ENCODE measurements around the gene CD48. TPM values are rescaled to one million over a fixed set of nuclear protein-coding genes. Genes with fewer than 3 reads are reported as not detected.
"Not testable (repeated sequence)": the region's sequence is repeated elsewhere in the genome, so short reads cannot be mapped to it uniquely, and the experiment has no call there.

The CD48 gene
- polyA plus RNA-seq, 2 donors = 3.3 to 4.6 TPM

DNA sequence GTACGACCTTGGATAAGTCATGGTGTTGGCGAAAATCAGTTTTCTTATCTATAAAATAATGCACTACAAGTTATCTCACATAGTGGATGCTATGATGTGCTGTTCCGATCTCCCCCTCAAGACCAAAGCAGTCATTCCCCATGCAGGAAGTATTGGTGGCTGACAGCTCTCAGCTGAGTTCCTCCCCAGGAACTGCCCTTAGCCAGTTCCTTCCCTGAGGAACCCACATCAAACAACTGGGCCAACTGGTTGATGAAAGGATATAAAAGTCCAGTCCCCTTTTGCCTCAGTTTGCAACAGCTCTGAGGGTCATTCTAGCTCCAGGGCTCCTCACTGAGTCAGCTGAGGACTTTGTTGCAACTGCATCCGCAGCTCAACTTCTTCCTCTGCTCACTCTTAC, 48.7 kb downstream of the CD48 start:
- H3K9me3 ChIP-seq (ENCODE audit: control insufficient read depth in 2 of 2, insufficient read depth in 1 of 2, low read depth in 1 of 2, low read length in 1 of 2) = no peaks in the 10 kb centered on the region
- H3K27ac ChIP-seq (ENCODE audit: low read depth in 2 of 2, low read length in 1 of 2) = no peak overlapping the region
- no peaks in the 10 kb centered on the region for H3K36me3 ChIP-seq (ENCODE audit: control insufficient read depth in 2 of 2, insufficient read depth in 2 of 2, low read length in 1 of 2)
- no peaks in the 10 kb centered on the region for H3K27me3 ChIP-seq (ENCODE audit: control insufficient read depth in 1 of 2, insufficient read depth in 2 of 2, low read length in 2 of 2)
- 82 to 83% methylated on average over 4 of the region's 4 CpGs for WGBS, 2 donors
- H3K4me1 ChIP-seq (ENCODE audit: control insufficient read depth in 2 of 2, insufficient read depth in 2 of 2, low read length in 1 of 2) = no peaks in the 10 kb centered on the region
- H3K4me3 ChIP-seq (ENCODE audit: low read depth in 1 of 2, low read length in 2 of 2) = no peak overlapping the region

DNA sequence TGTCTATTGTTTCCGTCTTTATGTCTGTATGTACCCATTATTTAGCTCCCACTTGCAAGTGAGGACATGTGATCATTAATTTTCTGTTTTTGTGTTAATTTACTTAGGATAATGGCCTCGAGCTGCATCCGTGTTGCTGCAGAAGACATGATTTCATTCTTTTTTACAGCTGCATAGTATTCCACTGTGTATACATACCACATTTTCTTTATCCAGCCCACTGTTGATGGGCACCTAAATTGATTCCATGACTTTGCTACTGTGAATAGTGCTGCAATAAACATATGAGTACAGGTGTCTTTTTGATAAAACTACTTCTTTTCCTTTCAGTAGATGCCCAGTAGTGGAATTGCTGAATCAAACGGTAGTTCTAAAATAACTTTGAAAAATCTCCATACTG, 52.1 kb downstream of the CD48 start:
- 93 to 95% methylated on average over 4 of the region's 4 CpGs for WGBS, 2 donors

DNA sequence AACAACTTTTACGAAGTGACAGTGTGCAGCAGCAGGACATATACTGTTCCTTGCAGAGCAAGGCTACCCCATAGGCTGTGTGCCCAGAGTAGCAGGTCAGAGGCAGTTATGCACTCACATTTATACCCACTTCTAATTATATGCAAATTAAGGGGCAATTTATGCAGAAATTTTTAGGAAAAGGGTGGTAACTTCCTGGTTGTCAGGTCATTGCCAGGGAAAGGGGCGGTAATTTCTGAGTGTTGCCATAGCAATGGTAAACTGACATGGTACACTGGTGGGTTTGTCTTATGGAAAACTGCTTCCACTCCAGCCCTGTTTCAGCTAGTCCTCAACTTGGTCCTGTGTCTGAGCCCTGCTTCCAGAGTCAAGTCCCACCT, 52.8 kb downstream of the CD48 start:
- Histone ChIP-seq H3K27ac (ENCODE audit: low read depth in 2 of 2, low read length in 1 of 2) (no peak overlapping the region), H3K27me3 (ENCODE audit: control insufficient read depth in 1 of 2, insufficient read depth in 2 of 2, low read length in 2 of 2) (no peaks in the 10 kb centered on the region), H3K4me1 (ENCODE audit: control insufficient read depth in 2 of 2, insufficient read depth in 2 of 2, low read length in 1 of 2) (peaks cover 0 to under 1% of the 10 kb centered on the region in 2 donors), H3K36me3 (ENCODE audit: control insufficient read depth in 2 of 2, insufficient read depth in 2 of 2, low read length in 1 of 2) (no peaks in the 10 kb centered on the region), H3K9me3 (ENCODE audit: control insufficient read depth in 2 of 2, insufficient read depth in 1 of 2, low read depth in 1 of 2, low read length in 1 of 2) (no peaks in the 10 kb centered on the region), H3K4me3 (ENCODE audit: low read depth in 1 of 2, low read length in 2 of 2) (no peak overlapping the region)
- WGBS, 2 donors = 96 to 97% methylated on average over 2 of the region's 2 CpGs

More for the DNA sequence above, 52.1 kb downstream of the CD48 start:
- H3K36me3 ChIP-seq (ENCODE audit: control insufficient read depth in 2 of 2, insufficient read depth in 2 of 2, low read length in 1 of 2) = no peaks in the 10 kb centered on the region
- no peaks in the 10 kb centered on the region for H3K27me3 ChIP-seq (ENCODE audit: control insufficient read depth in 1 of 2, insufficient read depth in 2 of 2, low read length in 2 of 2)
- H3K27ac ChIP-seq (ENCODE audit: low read depth in 2 of 2, low read length in 1 of 2) = no peak overlapping the region
- no peaks in the 10 kb centered on the region for H3K4me1 ChIP-seq (ENCODE audit: control insufficient read depth in 2 of 2, insufficient read depth in 2 of 2, low read length in 1 of 2)
- no peaks in the 10 kb centered on the region for H3K9me3 ChIP-seq (ENCODE audit: control insufficient read depth in 2 of 2, insufficient read depth in 1 of 2, low read depth in 1 of 2, low read length in 1 of 2)
- H3K4me3 ChIP-seq (ENCODE audit: low read depth in 1 of 2, low read length in 2 of 2) = no peak overlapping the region

DNA sequence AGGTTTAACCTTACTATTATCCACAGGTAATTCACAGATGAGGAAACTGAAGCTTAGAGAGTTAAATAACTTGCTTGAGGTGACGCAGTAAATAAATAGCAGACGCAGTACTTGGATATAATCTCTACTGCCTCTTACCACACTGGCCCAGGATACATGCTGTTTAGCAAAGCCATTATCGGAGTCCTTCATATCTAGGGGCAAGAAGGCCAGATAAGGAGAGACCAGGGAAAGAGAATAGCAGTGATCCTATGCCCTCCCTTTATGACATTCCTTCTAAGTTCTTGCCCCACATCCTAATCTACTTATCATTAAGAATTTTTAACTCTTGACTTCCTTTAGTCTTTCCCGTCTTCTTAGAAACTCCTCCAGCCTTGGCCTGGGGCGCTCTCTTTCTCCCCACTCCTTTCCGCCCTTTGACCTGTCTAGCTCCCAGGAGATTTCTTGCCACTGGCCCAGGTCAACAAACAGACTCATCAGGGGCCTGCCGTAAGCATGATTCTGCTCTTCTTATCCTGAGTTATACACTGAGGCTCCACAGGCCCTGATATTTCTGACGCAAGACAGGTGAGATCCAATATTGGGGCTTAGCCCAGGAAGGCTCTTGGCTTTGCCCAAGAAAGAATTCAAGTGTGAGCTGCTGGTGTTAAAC, 53.3 kb downstream of the CD48 start:
- Histone ChIP-seq H3K9me3 (ENCODE audit: control insufficient read depth in 2 of 2, insufficient read depth in 1 of 2, low read depth in 1 of 2, low read length in 1 of 2) (no peaks in the 10 kb centered on the region), H3K27ac (ENCODE audit: low read depth in 2 of 2, low read length in 1 of 2) (no peak overlapping the region), H3K27me3 (ENCODE audit: control insufficient read depth in 1 of 2, insufficient read depth in 2 of 2, low read length in 2 of 2) (no peaks in the 10 kb centered on the region), H3K4me3 (ENCODE audit: low read depth in 1 of 2, low read length in 2 of 2) (no peak overlapping the region), H3K4me1 (ENCODE audit: control insufficient read depth in 2 of 2, insufficient read depth in 2 of 2, low read length in 1 of 2) (peaks cover 0 to 2% of the 10 kb centered on the region in 2 donors), H3K36me3 (ENCODE audit: control insufficient read depth in 2 of 2, insufficient read depth in 2 of 2, low read length in 1 of 2) (no peaks in the 10 kb centered on the region)
- WGBS, 2 donors = 68 to 83% methylated on average over 8 of the region's 8 CpGs

DNA sequence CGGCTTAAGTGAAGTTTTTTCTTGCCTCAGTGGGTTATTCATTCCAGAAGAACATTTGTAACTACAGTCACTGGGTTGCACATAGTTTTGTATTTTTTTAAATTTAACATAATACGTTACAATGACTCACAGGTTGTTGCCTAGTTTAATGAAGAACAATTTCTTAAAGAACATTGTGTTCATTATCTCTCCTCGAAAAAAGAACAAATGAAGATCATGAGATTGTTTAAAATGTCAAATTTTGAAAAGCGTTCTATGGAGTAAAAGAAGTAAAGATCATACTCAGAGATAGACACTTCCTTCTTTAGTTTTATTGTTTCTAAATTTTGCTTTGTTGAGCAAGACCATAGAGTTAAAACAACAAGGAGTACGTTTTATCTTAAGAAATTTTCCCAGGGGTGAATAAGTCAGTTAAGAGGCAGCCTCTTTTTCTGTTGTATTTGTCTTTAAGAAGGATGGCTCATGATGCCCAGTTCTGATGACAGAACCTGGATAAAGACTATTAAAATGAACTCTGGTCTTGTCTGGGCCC, 54.3 kb downstream of the CD48 start:
- H3K36me3 ChIP-seq (ENCODE audit: control insufficient read depth in 2 of 2, insufficient read depth in 2 of 2, low read length in 1 of 2) = no peaks in the 10 kb centered on the region
- H3K9me3 ChIP-seq (ENCODE audit: control insufficient read depth in 2 of 2, insufficient read depth in 1 of 2, low read depth in 1 of 2, low read length in 1 of 2) = no peaks in the 10 kb centered on the region
- 59 to 66% methylated on average over 5 of the region's 5 CpGs for WGBS, 2 donors
- no peak overlapping the region for H3K4me3 ChIP-seq (ENCODE audit: low read depth in 1 of 2, low read length in 2 of 2)
- H3K27me3 ChIP-seq (ENCODE audit: control insufficient read depth in 1 of 2, insufficient read depth in 2 of 2, low read length in 2 of 2) = no peaks in the 10 kb centered on the region
- H3K4me1 ChIP-seq (ENCODE audit: control insufficient read depth in 2 of 2, insufficient read depth in 2 of 2, low read length in 1 of 2) = peaks cover 0 to 2% of the 10 kb centered on the region in 2 donors
- no peak overlapping the region for H3K27ac ChIP-seq (ENCODE audit: low read depth in 2 of 2, low read length in 1 of 2)

DNA sequence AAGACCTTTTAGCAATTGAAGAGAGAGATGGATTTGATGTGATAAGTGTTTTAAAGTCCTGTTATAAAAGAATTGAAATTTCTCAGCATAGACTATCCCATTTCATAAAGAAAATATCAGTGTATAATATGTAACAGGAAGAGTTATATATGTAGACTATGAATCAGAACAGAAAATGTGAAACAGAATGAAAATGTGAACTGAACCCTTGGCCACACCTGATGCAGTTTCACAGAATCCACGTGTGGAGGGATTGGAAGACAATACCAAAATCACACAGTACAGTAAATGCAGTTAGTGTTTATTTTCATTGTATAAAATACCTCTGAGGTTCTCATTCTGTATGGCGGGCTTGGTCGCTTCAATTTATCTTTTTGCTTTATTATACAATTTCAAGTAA, 54.9 kb downstream of the CD48 start:
- Histone ChIP-seq H3K27me3 (ENCODE audit: control insufficient read depth in 1 of 2, insufficient read depth in 2 of 2, low read length in 2 of 2) (no peaks in the 10 kb centered on the region), H3K9me3 (ENCODE audit: control insufficient read depth in 2 of 2, insufficient read depth in 1 of 2, low read depth in 1 of 2, low read length in 1 of 2) (no peaks in the 10 kb centered on the region), H3K36me3 (ENCODE audit: control insufficient read depth in 2 of 2, insufficient read depth in 2 of 2, low read length in 1 of 2) (no peaks in the 10 kb centered on the region), H3K27ac (ENCODE audit: low read depth in 2 of 2, low read length in 1 of 2) (no peak overlapping the region), H3K4me1 (ENCODE audit: control insufficient read depth in 2 of 2, insufficient read depth in 2 of 2, low read length in 1 of 2) (peaks cover 0 to 2% of the 10 kb centered on the region in 2 donors), H3K4me3 (ENCODE audit: low read depth in 1 of 2, low read length in 2 of 2) (no peak overlapping the region)
- 59 to 66% methylated on average over 3 of the region's 3 CpGs for WGBS, 2 donors

DNA sequence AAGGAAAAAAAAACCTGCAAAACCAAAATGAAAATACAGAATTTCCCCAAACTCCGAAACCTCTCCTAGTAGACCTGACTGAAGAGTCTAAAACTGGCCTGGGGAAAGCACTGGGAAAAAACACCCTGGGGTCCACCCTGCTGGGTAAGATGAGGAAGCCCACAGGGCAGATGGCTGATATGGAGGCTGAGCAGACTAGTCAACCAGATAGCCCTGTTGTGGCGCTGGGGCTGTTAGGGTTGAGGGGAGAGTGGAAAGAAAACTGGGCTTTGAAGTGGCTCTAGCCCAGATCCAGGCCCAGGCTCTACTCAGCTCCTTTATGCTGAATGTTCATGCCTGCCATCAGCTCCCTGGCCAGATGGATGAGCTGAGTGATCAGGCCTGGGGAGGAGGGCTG, 58.0 kb downstream of the CD48 start:
- no peaks in the 10 kb centered on the region for H3K9me3 ChIP-seq (ENCODE audit: control insufficient read depth in 2 of 2, insufficient read depth in 1 of 2, low read depth in 1 of 2, low read length in 1 of 2)
- WGBS, 2 donors = 94 to 96% methylated on average over 2 of the region's 2 CpGs
- H3K36me3 ChIP-seq (ENCODE audit: control insufficient read depth in 2 of 2, insufficient read depth in 2 of 2, low read length in 1 of 2) = no peaks in the 10 kb centered on the region
- H3K4me1 ChIP-seq (ENCODE audit: control insufficient read depth in 2 of 2, insufficient read depth in 2 of 2, low read length in 1 of 2) = peaks cover 0 to 2% of the 10 kb centered on the region in 2 donors
- H3K27me3 ChIP-seq (ENCODE audit: control insufficient read depth in 1 of 2, insufficient read depth in 2 of 2, low read length in 2 of 2) = no peaks in the 10 kb centered on the region
- H3K27ac ChIP-seq (ENCODE audit: low read depth in 2 of 2, low read length in 1 of 2) = no peak overlapping the region
- no peak overlapping the region for H3K4me3 ChIP-seq (ENCODE audit: low read depth in 1 of 2, low read length in 2 of 2)

DNA sequence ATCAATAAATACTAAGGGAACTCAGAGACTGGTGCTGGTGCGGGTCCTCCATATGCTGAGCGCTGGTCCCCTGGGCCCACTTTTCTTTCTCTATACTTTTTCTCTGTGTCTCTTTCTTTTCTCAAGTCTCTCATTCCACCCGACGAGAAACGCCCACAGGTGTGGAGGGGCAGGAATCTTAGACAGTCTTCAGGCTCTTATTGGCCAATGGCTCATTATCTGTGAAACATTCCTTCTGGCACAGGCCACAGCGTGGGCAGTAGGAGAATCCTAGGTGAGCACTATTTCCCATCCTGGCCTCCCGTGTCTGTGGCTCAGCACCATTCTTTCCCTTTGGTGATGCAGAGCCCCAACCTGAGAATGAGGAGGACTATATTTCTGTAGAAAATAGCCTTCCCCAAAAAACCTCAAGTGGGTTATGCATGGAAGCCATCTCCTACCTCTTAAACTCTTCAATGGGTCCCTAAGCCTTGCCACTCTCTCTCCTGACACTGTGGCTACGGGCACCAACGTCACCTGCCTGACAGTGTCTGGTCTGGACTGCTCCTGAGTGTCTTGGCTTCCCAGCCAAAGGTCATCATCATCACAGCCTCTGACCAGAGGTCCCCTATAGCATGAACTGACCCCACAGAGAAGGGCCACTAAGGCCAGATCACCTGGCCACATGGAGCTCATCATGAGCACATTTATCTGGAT, 58.5 kb downstream of the CD48 start:
- Histone ChIP-seq H3K27ac (ENCODE audit: low read depth in 2 of 2, low read length in 1 of 2) (no peak overlapping the region), H3K4me1 (ENCODE audit: control insufficient read depth in 2 of 2, insufficient read depth in 2 of 2, low read length in 1 of 2) (peaks cover 0 to 2% of the 10 kb centered on the region in 2 donors), H3K9me3 (ENCODE audit: control insufficient read depth in 2 of 2, insufficient read depth in 1 of 2, low read depth in 1 of 2, low read length in 1 of 2) (no peaks in the 10 kb centered on the region), H3K27me3 (ENCODE audit: control insufficient read depth in 1 of 2, insufficient read depth in 2 of 2, low read length in 2 of 2) (no peaks in the 10 kb centered on the region), H3K4me3 (ENCODE audit: low read depth in 1 of 2, low read length in 2 of 2) (no peak overlapping the region), H3K36me3 (ENCODE audit: control insufficient read depth in 2 of 2, insufficient read depth in 2 of 2, low read length in 1 of 2) (no peaks in the 10 kb centered on the region)
- WGBS, 2 donors = 81 to 89% methylated on average over 9 of the region's 9 CpGs

DNA sequence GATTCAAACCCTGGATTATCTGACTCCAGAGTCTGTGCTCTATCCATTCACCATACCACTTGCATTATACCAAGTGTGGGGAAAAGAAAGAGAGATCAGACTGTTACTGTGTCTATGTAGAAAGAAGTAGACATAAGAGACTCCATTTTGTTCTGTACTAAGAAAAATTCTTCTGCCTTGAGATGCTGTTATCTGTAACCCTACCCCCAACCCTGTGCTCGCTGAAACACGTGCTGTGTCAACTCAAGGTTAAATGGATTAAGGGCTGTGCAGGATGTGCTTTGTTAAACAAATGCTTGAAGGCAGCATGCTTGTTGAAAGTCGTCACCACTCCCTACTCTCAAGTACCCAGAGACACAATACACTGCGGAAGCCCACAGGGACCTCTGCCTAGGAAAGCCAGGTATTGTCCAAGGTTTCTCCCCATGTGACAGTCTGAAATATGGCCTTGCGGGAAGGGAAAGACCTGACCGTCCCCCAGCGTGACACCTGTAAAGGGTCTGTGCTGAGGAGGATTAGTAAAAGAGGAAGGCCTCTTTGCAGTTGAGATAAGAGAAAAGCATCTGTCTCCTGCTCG, 59.5 kb downstream of the CD48 start:
- H3K36me3 ChIP-seq (ENCODE audit: control insufficient read depth in 2 of 2, insufficient read depth in 2 of 2, low read length in 1 of 2); H3K27ac ChIP-seq (ENCODE audit: low read depth in 2 of 2, low read length in 1 of 2); H3K9me3 ChIP-seq (ENCODE audit: control insufficient read depth in 2 of 2, insufficient read depth in 1 of 2, low read depth in 1 of 2, low read length in 1 of 2); H3K27me3 ChIP-seq (ENCODE audit: control insufficient read depth in 1 of 2, insufficient read depth in 2 of 2, low read length in 2 of 2); H3K4me3 ChIP-seq (ENCODE audit: low read depth in 1 of 2, low read length in 2 of 2); H3K4me1 ChIP-seq (ENCODE audit: control insufficient read depth in 2 of 2, insufficient read depth in 2 of 2, low read length in 1 of 2): not testable (repeated sequence)
- WGBS, 2 donors = 41 to 45% methylated on average over 8 of the region's 8 CpGs

All from esophagus (tissue), 2 donors.